Measurements from ENCODE around the gene GNPDA1. TPM values are rescaled to one million over a fixed set of nuclear protein-coding genes. Genes with fewer than 3 reads are reported as not detected.

GNPDA1 gene
- total and polyA plus RNA-seq, 4 donors: 8.0 to 15.0 (median 10.5) TPM

GRCh38 chr5:141961466-141961865 lies 51.4 kb downstream of the GNPDA1 start:
- Histone ChIP-seq H3K9me3 (ENCODE audit: control insufficient read depth in 4 of 4, low read length in 3 of 4) (no peaks in the 10 kb centered on the region), H3K27ac (ENCODE audit: low read depth in 1 of 2, low read length in 2 of 2) (no peak overlapping the region), H3K27me3 (ENCODE audit: control insufficient read depth in 4 of 4, insufficient read depth in 4 of 4, low read length in 3 of 4) (no peaks in the 10 kb centered on the region), H3K4me1 (ENCODE audit: control insufficient read depth in 4 of 4, insufficient read depth in 4 of 4, low read length in 3 of 4) (peaks cover 2 to 18% (median 8%) of the 10 kb centered on the region in 4 donors), H3K9ac (ENCODE audit: low read depth in 1 of 2, low read length in 2 of 2) (no peak overlapping the region), H3K36me3 (ENCODE audit: control insufficient read depth in 4 of 4, insufficient read depth in 3 of 4, low read depth in 1 of 4, low read length in 3 of 4) (no peaks in the 10 kb centered on the region), H3K4me3 (ENCODE audit: low read depth in 1 of 3, low read length in 3 of 3) (no peak overlapping the region)
- TF ChIP-seq YY1 (IDR thresholded peaks at IDR 0.05) (no peak), FOXA2 (IDR thresholded peaks at IDR 0.05) (no peak), SP1 (IDR thresholded peaks at IDR 0.05) (no peak), NR2F2 (IDR thresholded peaks at IDR 0.05) (no peak), RXRA (IDR thresholded peaks at IDR 0.05) (no peak)
- no peak for DNase-seq (ENCODE audit: low spot score)
- WGBS: 79% methylated on average over 3 of the region's 3 CpGs

- peaks cover 0 to 16% (median 5%) of the 10 kb centered on the region in 4 donors for H3K4me1 ChIP-seq (ENCODE audit: control insufficient read depth in 4 of 4, insufficient read depth in 4 of 4, low read length in 3 of 4)
- no peak overlapping the region for H3K9ac ChIP-seq (ENCODE audit: low read depth in 1 of 2, low read length in 2 of 2)
- no peaks in the 10 kb centered on the region for H3K36me3 ChIP-seq (ENCODE audit: control insufficient read depth in 4 of 4, insufficient read depth in 3 of 4, low read depth in 1 of 4, low read length in 3 of 4)
- H3K4me3 ChIP-seq (ENCODE audit: low read depth in 1 of 3, low read length in 3 of 3): no peak overlapping the region
- no peaks in the 10 kb centered on the region for H3K9me3 ChIP-seq (ENCODE audit: control insufficient read depth in 4 of 4, low read length in 3 of 4)
- WGBS: 29% methylated on average over 14 of the region's 14 CpGs
- H3K27me3 ChIP-seq (ENCODE audit: control insufficient read depth in 4 of 4, insufficient read depth in 4 of 4, low read length in 3 of 4): no peaks in the 10 kb centered on the region
- DNase-seq (ENCODE audit: low spot score): peak; percentile 92
- TF ChIP-seq GABPA (IDR thresholded peaks at IDR 0.05 in 1 of 2, conservative IDR thresholded peaks at IDR 0.05 in 1 of 2) (peak in 1 of 2 donors; percentile 38), ATF3 (IDR thresholded peaks at IDR 0.05) (no peak), RXRA (IDR thresholded peaks at IDR 0.05) (peak; percentile 11 to 12), TAF1 (conservative IDR thresholded peaks at IDR 0.05) (no peak), SP1 (IDR thresholded peaks at IDR 0.05) (no peak), CTCF (IDR thresholded peaks at IDR 0.05; ENCODE audit: low read depth, low read length, missing input control) (peak; percentile 89), HNF4A (conservative IDR thresholded peaks at IDR 0.05) (peak in 1 of 2 donors; percentile 11), RAD21 (IDR thresholded peaks at IDR 0.05) (peak; percentile 94 to 97), REST (IDR thresholded peaks at IDR 0.05) (peak; percentile 31)
- H3K27ac ChIP-seq (ENCODE audit: low read depth in 1 of 2, low read length in 2 of 2): no peak overlapping the region
These were observed 52.1 kb downstream of the GNPDA1 start for GRCh38 chr5:141960449-141961323.
